Middle frontal gyrus (tissue), 1 donor: ENCODE results near the gene FERMT2.

ENCODE experiments used
- DNase-seq: peaks from one replicate; pipeline ENCODE4 v3.0.0-alpha.2; 2015; ENCODE audit warnings: low spot score; ENCODE audit errors: extremely low spot score

Gene FERMT2

GRCh38 chr14:52901357-52901980 is 49.4 kb downstream of the FERMT2 start:
- DNase-seq: no peak

- no peak for DNase-seq
Measured at GRCh38 chr14:52900731-52901130, 50.1 kb downstream of the FERMT2 start.

- DNase-seq: no peak
Measured at GRCh38 chr14:52898496-52898895, 52.4 kb downstream of the FERMT2 start.

- DNase-seq: no peak
Measured at GRCh38 chr14:52895000-52895399, 55.9 kb downstream of the FERMT2 start.

GRCh38 chr14:52891800-52892199 is 59.0 kb downstream of the FERMT2 start:
- no peak for DNase-seq

GRCh38 chr14:52888839-52889838 is 61.7 kb downstream of the FERMT2 start:
- DNase-seq: no peak

- no peak for DNase-seq
Measured at GRCh38 chr14:52888159-52888558, 62.7 kb downstream of the FERMT2 start.

- no peak for DNase-seq
Measured at GRCh38 chr14:52885230-52885629, 65.6 kb downstream of the FERMT2 start.

GRCh38 chr14:52883658-52884057 is 67.2 kb downstream of the FERMT2 start:
- no peak for DNase-seq

- no peak for DNase-seq
Measured at GRCh38 chr14:52882824-52883223, 68.0 kb downstream of the FERMT2 start.

- DNase-seq: no peak
Measured at GRCh38 chr14:52879958-52880357, 70.9 kb downstream of the FERMT2 start.

GRCh38 chr14:52878946-52879345 is 71.9 kb downstream of the FERMT2 start:
- no peak for DNase-seq

- DNase-seq: no peak
Measured at GRCh38 chr14:52878469-52878868, 72.4 kb downstream of the FERMT2 start.

GRCh38 chr14:52877628-52878027 is 73.2 kb downstream of the FERMT2 start:
- DNase-seq: no peak

GRCh38 chr14:52876806-52877205 is 74.0 kb downstream of the FERMT2 start:
- DNase-seq: no peak

GRCh38 chr14:52876311-52876710 is 74.5 kb downstream of the FERMT2 start:
- DNase-seq: no peak

GRCh38 chr14:52875707-52876106 is 75.1 kb downstream of the FERMT2 start:
- DNase-seq: no peak

GRCh38 chr14:52874389-52874788 is 76.5 kb downstream of the FERMT2 start:
- DNase-seq: no peak

GRCh38 chr14:52873694-52874093 is 77.2 kb downstream of the FERMT2 start:
- DNase-seq: no peak

GRCh38 chr14:52873065-52873464 is 77.8 kb downstream of the FERMT2 start:
- no peak for DNase-seq

- no peak for DNase-seq
Measured at GRCh38 chr14:52871606-52872005, 79.2 kb downstream of the FERMT2 start.

- no peak for DNase-seq
Measured at GRCh38 chr14:52868911-52869618, 81.8 kb downstream of the FERMT2 start.
